ENCODE results near the gene B4GAT1.
"Not testable (repeated sequence)": the region's sequence is repeated elsewhere in the genome, so short reads cannot be mapped to it uniquely, and the experiment has no call there.

The B4GAT1 gene

DNA sequence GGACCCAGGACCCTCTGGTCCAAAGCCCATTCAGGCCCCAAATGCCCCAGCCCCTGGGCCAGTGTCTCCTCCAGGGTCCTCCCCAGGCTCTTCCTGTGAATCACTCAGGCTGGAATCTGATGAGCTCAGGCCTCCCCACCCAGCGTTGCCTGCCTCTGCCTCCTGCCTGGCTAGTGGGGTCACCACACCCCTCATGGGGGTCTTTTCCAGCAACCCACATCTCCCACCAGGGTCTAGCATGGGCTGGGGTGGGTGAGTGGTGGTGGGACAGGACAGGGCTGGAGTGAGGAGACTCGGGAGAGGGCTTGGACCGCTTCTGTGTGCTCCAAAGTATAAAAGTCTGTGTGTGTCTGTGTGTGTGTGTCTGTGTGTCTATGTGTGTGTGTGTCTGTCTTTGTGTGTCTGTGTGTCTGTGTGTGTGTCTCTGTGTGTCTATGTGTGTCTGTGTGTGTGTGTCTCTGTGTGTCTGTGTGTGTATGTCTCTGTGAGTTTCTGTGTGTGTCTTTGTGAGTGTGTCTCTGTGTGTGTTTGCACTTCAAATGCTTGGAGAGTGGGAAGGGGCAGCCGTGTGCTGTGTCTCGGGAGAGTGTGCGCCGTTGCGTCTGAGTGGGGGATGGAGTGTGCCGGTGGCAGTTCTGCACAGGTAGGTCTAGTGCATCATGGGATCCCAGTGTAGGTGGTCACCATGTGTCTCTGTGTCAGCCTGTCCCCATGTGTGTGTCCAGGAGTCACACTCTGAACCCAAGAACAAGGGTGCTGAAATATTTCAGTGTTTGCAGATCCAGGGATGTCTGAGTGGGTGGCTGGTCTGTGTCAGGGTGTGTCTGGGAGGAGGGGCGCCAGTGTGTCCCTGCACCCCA is 20.0 kb downstream of the B4GAT1 start:
- Mint-ChIP-seq H3K27me3 (no peaks in the 10 kb centered on the region), H3K4me3 (no peak overlapping the region), H3K36me3 (no peaks in the 10 kb centered on the region), H3K9me3 (no peaks in the 10 kb centered on the region), H3K27ac (peak overlapping the region; percentile 1), H3K4me1 (peaks cover 22 to 28% of the 10 kb centered on the region in 2 donors)
- ATAC-seq (replicated peaks), result no peak
- no peak for DNase-seq

GRCh38 chr11:66326261-66327111 is 20.9 kb downstream of the B4GAT1 start:
- ATAC-seq (replicated peaks), result no peak
- H3K4me1 Mint-ChIP-seq, result peaks cover 22 to 32% of the 10 kb centered on the region in 2 donors
- no peak overlapping the region for H3K27ac Mint-ChIP-seq
- no peaks in the 10 kb centered on the region for H3K27me3 Mint-ChIP-seq
- DNase-seq, result no peak
- no peaks in the 10 kb centered on the region for H3K36me3 Mint-ChIP-seq
- H3K4me3 Mint-ChIP-seq, result no peak overlapping the region
- no peaks in the 10 kb centered on the region for H3K9me3 Mint-ChIP-seq

DNA sequence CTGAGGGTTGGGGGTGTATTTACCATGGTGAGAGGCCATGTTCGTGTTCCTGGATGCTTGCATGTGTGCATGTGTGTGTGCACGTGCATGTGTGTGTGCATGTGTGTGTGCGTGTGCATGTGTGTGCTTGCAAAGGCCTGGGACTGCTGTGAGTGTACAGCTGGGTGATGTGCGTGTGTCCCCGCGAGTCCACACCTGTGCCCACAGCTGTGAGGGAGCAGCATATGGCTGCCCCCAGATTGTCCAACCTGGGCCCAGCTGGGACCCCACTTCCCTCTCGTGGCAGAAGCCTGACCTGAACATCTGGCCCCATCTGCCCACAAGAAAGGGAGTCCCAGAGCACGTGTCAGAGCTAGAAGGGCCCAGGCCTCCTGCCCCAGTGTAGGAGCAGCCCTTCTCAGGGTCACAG is 22.2 kb downstream of the B4GAT1 start:
- no peak overlapping the region for H3K4me3 Mint-ChIP-seq

GRCh38 chr11:66324664-66325063 is 22.8 kb downstream of the B4GAT1 start:
- no peak for DNase-seq

More for the DNA sequence above, 22.2 kb downstream of the B4GAT1 start:
- H3K4me1 Mint-ChIP-seq, result peaks cover 22 to 32% of the 10 kb centered on the region in 2 donors
- H3K9me3 Mint-ChIP-seq, result no peaks in the 10 kb centered on the region
- ATAC-seq (replicated peaks) (no peak), DNase-seq (no peak)
- H3K27ac Mint-ChIP-seq, result no peak overlapping the region
- H3K27me3 Mint-ChIP-seq, result no peaks in the 10 kb centered on the region
- no peaks in the 10 kb centered on the region for H3K36me3 Mint-ChIP-seq

DNA sequence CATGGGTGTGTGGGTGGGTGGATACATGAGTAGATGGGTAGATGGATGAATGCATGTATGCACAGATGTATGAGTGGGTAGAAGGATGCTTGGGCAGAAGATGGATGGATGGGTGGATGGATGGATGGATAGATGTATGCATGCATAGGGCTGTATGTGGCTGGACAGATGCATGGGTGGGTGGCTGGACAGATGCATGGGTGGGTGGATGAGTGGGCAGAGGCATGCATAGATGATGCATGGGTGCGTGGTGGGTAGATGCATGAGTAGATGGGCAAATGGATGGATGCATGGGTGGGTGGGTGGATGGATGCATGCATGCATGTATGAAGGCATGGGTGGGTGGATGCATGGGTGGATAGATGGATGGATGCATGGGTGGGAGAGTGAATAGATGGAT is 23.7 kb downstream of the B4GAT1 start:
- Mint-ChIP-seq H3K36me3 (no peaks in the 10 kb centered on the region), H3K4me1 (peaks cover 27 to 36% of the 10 kb centered on the region in 2 donors), H3K27me3 (no peaks in the 10 kb centered on the region), H3K27ac (peak overlapping the region; percentile 0), H3K9me3 (no peaks in the 10 kb centered on the region), H3K4me3 (no peak overlapping the region)
- DNase-seq (no peak), ATAC-seq (replicated peaks) (no peak)

More at GRCh38 chr11:66324664-66325063, 22.8 kb downstream of the B4GAT1 start:
- H3K36me3 Mint-ChIP-seq, result no peaks in the 10 kb centered on the region
- no peaks in the 10 kb centered on the region for H3K9me3 Mint-ChIP-seq
- H3K27ac Mint-ChIP-seq, result no peak overlapping the region
- peaks cover 22 to 32% of the 10 kb centered on the region in 2 donors for H3K4me1 Mint-ChIP-seq
- no peaks in the 10 kb centered on the region for H3K27me3 Mint-ChIP-seq
- ATAC-seq (replicated peaks), result no peak
- H3K4me3 Mint-ChIP-seq, result no peak overlapping the region

DNA sequence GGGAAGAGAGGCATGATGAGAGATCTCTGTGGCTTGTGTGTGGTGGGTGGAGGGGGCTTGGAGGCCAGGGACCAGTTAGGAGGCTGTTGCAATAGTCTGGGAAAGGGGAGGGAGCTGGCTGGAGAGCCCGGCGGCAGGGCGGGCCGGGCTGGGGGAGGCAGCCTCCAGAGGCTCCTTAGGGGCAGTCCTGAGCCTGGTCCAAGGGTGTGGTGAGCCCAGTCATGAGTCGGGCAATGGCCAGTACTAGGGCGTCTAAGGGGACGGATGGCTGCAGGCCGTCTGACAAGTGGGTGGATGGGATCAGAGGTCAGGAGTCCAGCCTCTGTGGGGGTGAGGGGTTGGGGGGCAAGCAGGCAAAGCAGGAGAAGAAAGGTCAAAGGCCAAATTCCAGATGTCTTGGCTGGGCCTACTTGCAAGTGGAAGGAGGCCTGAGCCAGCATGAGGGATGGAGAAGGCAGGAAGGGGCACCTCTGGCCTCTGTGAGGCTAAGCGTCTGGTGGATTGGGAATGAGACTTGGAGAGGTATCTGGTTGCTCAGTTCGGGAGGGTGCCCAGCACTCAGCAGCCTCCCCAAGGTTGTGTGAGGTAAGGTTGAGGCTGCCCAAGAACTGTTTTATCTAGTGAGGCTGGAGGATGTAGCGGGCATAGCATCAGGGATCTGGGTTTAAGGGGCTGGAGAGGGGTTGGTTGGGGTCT is 24.5 kb downstream of the B4GAT1 start:
- H3K9me3 Mint-ChIP-seq, result no peaks in the 10 kb centered on the region
- H3K4me1 Mint-ChIP-seq, result peaks cover 28 to 36% of the 10 kb centered on the region in 2 donors
- no peak for ATAC-seq (replicated peaks)
- no peak for DNase-seq
- H3K27ac Mint-ChIP-seq, result no peak overlapping the region
- no peaks in the 10 kb centered on the region for H3K27me3 Mint-ChIP-seq
- no peaks in the 10 kb centered on the region for H3K36me3 Mint-ChIP-seq
- H3K4me3 Mint-ChIP-seq, result no peak overlapping the region

- Mint-ChIP-seq H3K4me3 (no peak overlapping the region), H3K4me1 (peaks cover 26 to 38% of the 10 kb centered on the region in 2 donors), H3K36me3 (no peaks in the 10 kb centered on the region), H3K9me3 (no peaks in the 10 kb centered on the region), H3K27me3 (no peaks in the 10 kb centered on the region), H3K27ac (no peak overlapping the region)
- no peak for DNase-seq
- no peak for ATAC-seq (replicated peaks)
Measured at GRCh38 chr11:66321606-66322005, 25.8 kb downstream of the B4GAT1 start.

- not testable (repeated sequence) for H3K4me3 Mint-ChIP-seq; H3K27ac Mint-ChIP-seq; H3K9me3 Mint-ChIP-seq; ATAC-seq (replicated peaks); DNase-seq; H3K27me3 Mint-ChIP-seq; H3K36me3 Mint-ChIP-seq
- peaks cover 22 to 32% of the 10 kb centered on the region in 2 donors for H3K4me1 Mint-ChIP-seq
Measured at GRCh38 chr11:66320748-66321147, 26.7 kb downstream of the B4GAT1 start.

DNA sequence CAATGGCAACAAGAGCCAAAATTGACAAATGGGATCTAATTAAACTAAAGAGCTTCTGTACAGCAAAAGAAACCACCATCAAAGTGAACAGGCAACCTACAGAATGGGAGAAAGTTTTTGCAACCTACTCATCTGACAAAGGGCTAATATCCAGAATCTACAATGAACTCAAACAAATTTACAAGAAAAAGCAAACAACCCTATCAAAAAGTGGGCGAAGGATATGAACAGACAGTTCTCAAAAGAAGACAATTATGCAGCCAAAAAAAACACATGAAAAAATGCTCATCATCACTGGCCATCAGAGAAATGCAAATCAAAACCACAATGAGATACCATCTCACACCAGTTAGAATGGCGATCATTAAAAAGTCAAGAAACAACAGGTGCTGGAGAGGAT is 27.1 kb downstream of the B4GAT1 start:
- not testable (repeated sequence) for DNase-seq; H3K4me3 Mint-ChIP-seq; ATAC-seq (replicated peaks); H3K27me3 Mint-ChIP-seq; H3K27ac Mint-ChIP-seq; H3K36me3 Mint-ChIP-seq; H3K9me3 Mint-ChIP-seq
- H3K4me1 Mint-ChIP-seq, result peaks cover 21 to 32% of the 10 kb centered on the region in 2 donors

DNA sequence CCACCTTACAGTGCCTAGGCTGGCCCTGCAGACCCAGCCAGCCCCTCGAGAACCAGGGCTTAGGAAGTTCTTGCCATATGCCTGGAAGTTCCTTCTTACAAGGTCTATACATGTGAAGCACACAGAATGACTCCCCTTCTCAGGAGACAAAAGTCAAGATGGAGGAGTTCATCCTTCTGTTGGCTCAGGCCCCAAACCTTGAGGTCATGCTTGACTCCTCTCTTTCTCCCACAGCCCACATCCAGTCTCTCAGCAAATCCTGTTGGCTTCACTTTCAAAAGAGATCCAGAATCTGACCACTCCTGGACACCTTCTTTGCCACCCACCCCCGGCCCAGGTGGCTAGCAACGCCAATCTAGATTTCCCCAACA is 28.8 kb downstream of the B4GAT1 start:
- Mint-ChIP-seq H3K4me1 (peaks cover 25 to 40% of the 10 kb centered on the region in 2 donors), H3K27me3 (no peaks in the 10 kb centered on the region), H3K36me3 (no peaks in the 10 kb centered on the region), H3K4me3 (peak overlapping the region in 1 of 2 donors; percentile 74), H3K27ac (peak overlapping the region; percentile 90), H3K9me3 (no peaks in the 10 kb centered on the region)
- ATAC-seq (replicated peaks) (no peak), DNase-seq (no peak)

GRCh38 chr11:66317723-66318599 is 29.5 kb downstream of the B4GAT1 start:
- Mint-ChIP-seq H3K9me3 (no peaks in the 10 kb centered on the region), H3K27me3 (no peaks in the 10 kb centered on the region), H3K4me3 (peak overlapping the region; percentile 71 to 74), H3K36me3 (no peaks in the 10 kb centered on the region), H3K4me1 (peaks cover 25 to 43% of the 10 kb centered on the region in 2 donors), H3K27ac (peak overlapping the region; percentile 90)
- peak; percentile 79 to 84 for ATAC-seq (replicated peaks)
- no peak for DNase-seq

DNA sequence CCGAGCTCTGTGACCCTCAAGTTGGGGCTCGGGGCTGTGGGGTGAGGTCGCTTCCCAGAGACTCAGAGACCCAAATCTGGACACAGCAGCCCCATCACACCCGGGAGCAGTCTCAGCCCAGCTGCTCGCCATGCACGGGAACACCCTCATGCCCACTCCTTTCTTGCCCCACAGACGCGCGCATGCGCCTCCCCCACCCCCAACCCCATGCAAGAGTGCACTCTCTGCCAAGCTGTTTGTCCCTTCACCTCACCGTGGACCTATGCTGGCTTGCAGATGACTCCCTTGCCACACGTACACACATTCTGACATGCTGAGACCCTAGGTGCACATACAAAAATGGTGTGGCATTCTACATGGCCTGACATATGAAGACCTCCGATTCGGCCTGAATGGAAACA is 30.1 kb downstream of the B4GAT1 start:
- no peak for DNase-seq
- H3K4me3 Mint-ChIP-seq, result peak overlapping the region; percentile 71 to 74
- no peaks in the 10 kb centered on the region for H3K9me3 Mint-ChIP-seq
- H3K4me1 Mint-ChIP-seq, result peaks cover 27 to 40% of the 10 kb centered on the region in 2 donors
- H3K36me3 Mint-ChIP-seq, result no peaks in the 10 kb centered on the region
- ATAC-seq (replicated peaks), result peak; percentile 38
- peak overlapping the region; percentile 86 for H3K27ac Mint-ChIP-seq
- no peaks in the 10 kb centered on the region for H3K27me3 Mint-ChIP-seq

DNA sequence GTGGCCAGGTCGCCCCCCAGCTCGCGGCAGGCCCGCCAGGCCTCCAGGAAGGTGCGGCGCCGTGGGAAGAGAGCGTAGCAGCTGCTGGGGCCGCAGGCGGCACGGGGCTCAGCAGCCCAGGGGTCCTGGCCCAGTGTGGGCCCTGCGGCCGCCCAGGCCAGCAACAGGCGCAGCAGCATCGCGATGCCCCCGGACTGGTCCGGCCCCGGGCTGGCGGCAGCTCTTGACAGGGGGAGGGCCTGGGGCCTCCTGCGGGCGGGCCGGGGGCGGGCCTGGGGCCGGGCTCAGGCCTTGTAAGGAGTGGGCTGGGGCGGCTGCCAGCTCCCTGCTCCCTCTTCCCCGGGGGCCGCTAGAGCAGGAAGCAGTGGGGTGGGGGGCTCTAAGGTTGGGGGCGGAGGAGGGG is 30.6 kb downstream of the B4GAT1 start, which contains the start of gene CD248:
Gene CD248, minus strand, starts transcription at position 196 of the 403 bp plus-strand sequence. Its CDS starts 17 bp downstream, at position 179.
- H3K4me1 Mint-ChIP-seq, result peaks cover 29 to 40% of the 10 kb centered on the region in 2 donors
- H3K9me3 Mint-ChIP-seq, result no peaks in the 10 kb centered on the region
- no peaks in the 10 kb centered on the region for H3K36me3 Mint-ChIP-seq
- peak within 1 kb of the TSS; percentile 71 to 74 for H3K4me3 Mint-ChIP-seq
- ATAC-seq (replicated peaks), result no peak
- no peak for DNase-seq
- H3K27me3 Mint-ChIP-seq, result no peaks in the 10 kb centered on the region
- H3K27ac Mint-ChIP-seq, result peak within 1 kb of the TSS; percentile 90

Measured in stimulated activated naive B cell treated with anti-CD40 and anti-IgM and Interleukin-4, amounts not matched to agents 10 μg/mL and 1 μg/mL and 100 μg/mL, for 72 hours (primary cell).